Effector memory CD8-positive, alpha-beta T cell (primary cell): ENCODE measurements around the gene SUN3.
"Not testable (repeated sequence)": the region's sequence is repeated elsewhere in the genome, so short reads cannot be mapped to it uniquely, and the experiment has no call there.

Source experiments
- ATAC-seq: fragments of 150-1000 bp; cut with Tn5 transposase; replicated peaks from 2 replicates; pipeline ENCODE4 v1.10.0; 2021; ENCODE audit warnings: mild to moderate bottlenecking, moderate library complexity
- DNase-seq, 3 experiments: peaks; one replicate each; pipeline ENCODE4 v3.0.0; 2021
- H3K27ac Mint-ChIP-seq, 2 donors: one replicate each; pipeline ENCODE4 v1.8.0; 2022; ENCODE audit warnings: mild to moderate bottlenecking in 2 of 2, mixed read lengths in 2 of 2, moderate library complexity in 2 of 2
- H3K27me3 Mint-ChIP-seq, 2 donors: one replicate each; pipeline ENCODE4 v1.8.0; 2022; ENCODE audit warnings: mixed read lengths in 2 of 2
- H3K36me3 Mint-ChIP-seq: one replicate; pipeline ENCODE4 v1.8.0; 2022; ENCODE audit warnings: mild to moderate bottlenecking, moderate library complexity, mixed read lengths; ENCODE audit not compliant: insufficient read depth
- H3K4me1 Mint-ChIP-seq, 2 donors: one replicate each; pipeline ENCODE4 v1.8.0; 2022; ENCODE audit warnings: low read depth in 2 of 2, mixed read lengths in 2 of 2
- H3K4me3 Mint-ChIP-seq, 2 donors: one replicate each; pipeline ENCODE4 v1.8.0; 2022; ENCODE audit warnings: mild to moderate bottlenecking in 2 of 2, mixed read lengths in 2 of 2, moderate library complexity in 2 of 2
- H3K9me3 Mint-ChIP-seq, 2 donors: one replicate each; pipeline ENCODE4 v1.8.0; 2022; ENCODE audit warnings: mixed read lengths in 2 of 2

SUN3 gene

DNA sequence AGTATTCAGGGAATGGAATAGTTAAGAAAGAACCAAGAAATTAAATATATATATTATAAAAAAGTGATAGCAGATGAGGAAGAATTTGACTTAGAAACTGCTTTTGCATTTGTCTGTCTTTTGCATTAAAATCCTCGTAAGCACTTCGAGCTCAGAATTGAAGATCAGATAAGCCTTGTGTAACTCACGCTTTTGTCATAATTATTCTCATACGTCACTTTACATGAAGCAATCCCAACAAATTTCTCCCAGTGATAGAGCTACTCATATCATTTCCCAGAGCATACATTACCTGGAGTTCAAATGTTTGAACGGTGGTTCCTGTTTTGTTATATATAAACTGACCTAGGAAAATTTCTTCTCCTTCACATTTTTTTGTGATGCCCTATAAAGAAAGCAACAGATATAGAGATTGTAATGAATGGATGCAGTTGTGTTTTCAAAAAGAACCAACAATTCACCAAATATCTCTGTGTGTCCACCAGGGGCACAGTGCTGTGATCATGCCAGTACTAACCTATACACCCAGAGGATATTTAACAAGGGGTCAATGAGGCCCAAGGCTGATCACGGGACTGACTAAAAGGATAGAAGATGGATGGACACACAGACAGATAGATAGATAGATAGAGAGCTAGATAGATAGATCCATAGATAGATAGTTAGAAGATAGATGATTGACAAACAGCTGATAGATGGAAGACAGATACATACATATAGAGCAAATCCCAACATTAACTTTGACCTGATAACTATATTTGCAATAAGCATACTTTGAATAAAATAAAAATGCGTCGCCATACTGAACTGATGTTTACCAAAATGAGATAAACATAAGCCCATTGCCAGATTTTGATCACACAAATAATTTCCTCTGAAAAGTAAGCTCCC is 40.2 kb downstream of the SUN3 start:
- Mint-ChIP-seq H3K4me1 (peaks cover 14 to 15% of the 10 kb centered on the region in 2 donors), H3K27ac (no peak overlapping the region), H3K36me3 (peaks cover 4% of the 10 kb centered on the region), H3K27me3 (no peaks in the 10 kb centered on the region), H3K4me3 (no peak overlapping the region), H3K9me3 (no peaks in the 10 kb centered on the region)
- DNase-seq: no peak
- ATAC-seq: no peak

DNA sequence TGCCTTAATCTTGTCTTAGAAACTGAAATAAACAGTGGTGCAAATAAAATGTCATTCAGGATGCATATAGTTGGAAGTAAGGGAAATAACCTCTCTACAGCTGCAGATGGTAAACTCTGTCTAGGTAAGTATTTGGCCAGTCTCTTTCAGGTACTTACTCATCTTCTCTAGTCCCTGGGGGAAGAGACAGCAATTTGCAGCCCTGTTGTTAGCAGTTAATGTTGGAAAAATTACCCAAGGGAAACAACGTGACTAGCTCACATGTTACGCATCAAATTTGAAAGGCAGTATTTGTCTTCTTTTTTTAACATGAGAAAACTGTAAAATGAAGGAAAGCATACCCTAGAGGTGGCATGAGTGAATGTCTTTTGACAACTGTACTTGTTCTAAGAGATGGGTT is 46.3 kb downstream of the SUN3 start:
- Mint-ChIP-seq H3K4me1 (peaks cover 14 to 15% of the 10 kb centered on the region in 2 donors), H3K4me3 (no peak overlapping the region), H3K36me3 (peaks cover 12% of the 10 kb centered on the region), H3K9me3 (no peaks in the 10 kb centered on the region), H3K27me3 (no peaks in the 10 kb centered on the region), H3K27ac (no peak overlapping the region)
- ATAC-seq (no peak), DNase-seq (no peak)

DNA sequence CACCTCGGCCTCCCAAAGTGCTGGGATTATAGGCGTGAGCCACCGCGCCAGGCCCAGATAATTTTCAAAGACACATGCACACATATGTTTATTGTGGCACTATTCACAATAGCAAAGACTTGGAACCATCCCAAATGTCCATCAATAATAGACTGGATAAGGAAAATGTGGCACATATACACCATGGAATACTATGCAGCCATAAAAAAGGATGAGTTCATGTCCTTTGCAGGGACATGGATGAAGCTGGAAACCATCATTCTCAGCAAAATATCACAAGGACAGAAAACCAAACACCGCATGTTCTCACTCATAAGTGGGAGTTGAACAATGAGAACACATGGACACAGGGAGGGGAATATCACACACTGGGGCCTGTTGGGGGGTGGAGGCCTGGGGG is 48.3 kb downstream of the SUN3 start:
- H3K4me3 Mint-ChIP-seq, H3K9me3 Mint-ChIP-seq, H3K27me3 Mint-ChIP-seq, H3K27ac Mint-ChIP-seq, ATAC-seq, DNase-seq: not testable (repeated sequence)
- peaks cover 18 to 20% of the 10 kb centered on the region in 2 donors for H3K4me1 Mint-ChIP-seq
- peaks cover 31% of the 10 kb centered on the region for H3K36me3 Mint-ChIP-seq

DNA sequence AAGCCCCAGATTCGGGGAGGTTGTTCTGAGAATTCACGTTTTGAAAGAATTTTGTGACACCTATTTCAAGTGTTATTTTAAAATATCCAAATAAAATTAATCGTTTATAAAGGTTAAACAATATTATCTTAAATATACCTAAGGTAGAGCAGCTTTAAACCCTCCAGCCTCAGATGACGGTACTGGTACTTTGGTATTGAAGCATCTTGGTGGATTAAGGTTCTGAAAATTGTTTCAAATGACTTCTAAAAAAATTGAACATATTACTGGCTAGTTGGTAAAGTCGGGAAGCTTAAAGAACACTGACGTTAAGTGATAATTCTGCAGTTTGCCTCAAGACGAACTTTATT is 49.1 kb downstream of the SUN3 start:
- no peaks in the 10 kb centered on the region for H3K9me3 Mint-ChIP-seq
- peak overlapping the region; percentile 86 to 95 for H3K4me3 Mint-ChIP-seq
- peaks cover 40% of the 10 kb centered on the region for H3K36me3 Mint-ChIP-seq
- no peaks in the 10 kb centered on the region for H3K27me3 Mint-ChIP-seq
- DNase-seq (no peak), ATAC-seq (no peak)
- peak overlapping the region; percentile 98 to 99 for H3K27ac Mint-ChIP-seq
- H3K4me1 Mint-ChIP-seq: peaks cover 18 to 20% of the 10 kb centered on the region in 2 donors

DNA sequence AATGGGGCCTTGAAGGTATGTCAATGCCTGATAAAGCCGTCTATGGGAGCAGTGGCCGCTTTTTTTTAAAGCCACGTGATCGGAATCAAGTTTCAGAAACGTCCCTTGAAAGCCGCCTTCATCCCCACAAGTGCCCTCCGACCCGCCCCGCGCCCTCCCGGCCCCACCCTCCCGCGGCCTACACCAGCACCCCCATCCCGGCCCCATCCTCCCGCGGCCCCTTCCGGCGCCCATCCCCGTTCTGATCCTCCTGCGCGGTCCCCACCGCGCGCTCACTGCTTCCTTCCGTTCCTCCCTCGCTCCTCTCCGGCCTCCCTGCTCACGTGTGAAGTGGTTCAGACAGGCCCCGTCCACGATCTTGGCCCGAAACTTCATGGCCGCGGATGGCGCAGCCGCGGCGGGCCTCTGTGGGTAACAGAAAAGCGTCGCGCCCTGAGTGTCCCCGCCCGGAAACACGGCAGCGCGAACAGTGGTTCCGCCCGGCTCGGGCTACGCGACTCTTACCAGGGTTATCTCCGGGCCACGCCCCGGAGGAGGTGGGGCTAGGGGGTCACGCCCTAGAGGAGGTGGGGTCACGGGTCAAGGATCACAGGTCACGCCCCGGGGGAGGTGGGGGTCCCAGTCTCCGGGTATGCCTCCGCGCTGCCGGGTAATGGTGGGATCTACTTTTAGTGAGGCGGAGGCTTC is 49.6 kb downstream of the SUN3 start, which contains the start of gene HUS1:
TSS of gene HUS1 (minus strand) at position 471 of the 687 bp plus-strand sequence. CDS start at position 375, 96 bp downstream.
- no peaks in the 10 kb centered on the region for H3K9me3 Mint-ChIP-seq
- H3K4me3 Mint-ChIP-seq: peak within 1 kb of the TSS; percentile 86 to 95
- DNase-seq: peak; percentile 88 to 96 (median 89)
- peak; percentile 98 for ATAC-seq
- H3K36me3 Mint-ChIP-seq: peaks cover 45% of the 10 kb centered on the region
- peaks cover 20 to 22% of the 10 kb centered on the region in 2 donors for H3K4me1 Mint-ChIP-seq
- H3K27ac Mint-ChIP-seq: peak within 1 kb of the TSS; percentile 98 to 99
- H3K27me3 Mint-ChIP-seq: no peaks in the 10 kb centered on the region

DNA sequence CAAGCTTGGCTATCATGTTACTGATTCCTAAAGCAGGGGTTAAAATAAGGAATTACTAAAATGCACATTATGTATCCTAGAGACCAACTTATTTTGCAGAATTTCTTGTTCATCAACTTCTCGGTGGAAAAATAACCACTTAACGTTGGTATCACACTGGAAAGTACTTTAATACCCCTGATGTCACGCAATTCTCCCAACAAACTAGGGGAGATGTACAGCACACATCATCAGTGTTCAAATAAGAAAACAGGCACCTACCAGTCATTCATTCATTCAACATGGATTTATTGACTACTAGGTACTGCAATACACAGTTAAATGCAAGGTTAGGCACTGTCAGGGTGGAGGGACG is 50.1 kb downstream of the SUN3 start:
- H3K36me3 Mint-ChIP-seq: peaks cover 50% of the 10 kb centered on the region

DNA sequence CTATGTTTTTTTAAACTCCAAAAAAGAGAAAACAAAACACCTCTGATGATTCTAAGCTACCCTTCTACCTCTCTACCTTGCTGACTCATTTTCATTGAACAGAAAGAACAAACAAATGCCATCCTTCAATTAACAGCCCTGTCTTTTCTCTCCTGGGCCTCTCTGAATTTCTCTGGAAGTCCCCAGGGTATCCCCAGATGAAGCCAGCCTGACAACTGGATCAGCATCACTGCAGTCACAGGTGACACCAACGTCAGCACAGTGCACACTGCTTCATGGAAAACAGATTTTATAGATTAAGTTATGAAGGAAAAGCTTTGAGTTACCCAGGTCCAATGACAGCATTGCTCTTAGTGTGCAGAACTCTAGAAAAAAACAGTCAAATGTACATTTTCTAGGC is 55.2 kb downstream of the SUN3 start:
- ATAC-seq (no peak), DNase-seq (no peak)
- Mint-ChIP-seq H3K27me3 (no peaks in the 10 kb centered on the region), H3K4me3 (no peak overlapping the region), H3K36me3 (peaks cover 76% of the 10 kb centered on the region), H3K4me1 (peaks cover 32 to 42% of the 10 kb centered on the region in 2 donors), H3K9me3 (no peaks in the 10 kb centered on the region), H3K27ac (peak overlapping the region in 1 of 2 donors; percentile 44)

More for the DNA sequence above, 50.1 kb downstream of the SUN3 start:
- no peak for DNase-seq
- Mint-ChIP-seq H3K9me3 (no peaks in the 10 kb centered on the region), H3K4me1 (peaks cover 23 to 27% of the 10 kb centered on the region in 2 donors), H3K27ac (peak overlapping the region; percentile 98 to 99), H3K27me3 (no peaks in the 10 kb centered on the region), H3K4me3 (peak overlapping the region; percentile 86 to 95)
- ATAC-seq: no peak

DNA sequence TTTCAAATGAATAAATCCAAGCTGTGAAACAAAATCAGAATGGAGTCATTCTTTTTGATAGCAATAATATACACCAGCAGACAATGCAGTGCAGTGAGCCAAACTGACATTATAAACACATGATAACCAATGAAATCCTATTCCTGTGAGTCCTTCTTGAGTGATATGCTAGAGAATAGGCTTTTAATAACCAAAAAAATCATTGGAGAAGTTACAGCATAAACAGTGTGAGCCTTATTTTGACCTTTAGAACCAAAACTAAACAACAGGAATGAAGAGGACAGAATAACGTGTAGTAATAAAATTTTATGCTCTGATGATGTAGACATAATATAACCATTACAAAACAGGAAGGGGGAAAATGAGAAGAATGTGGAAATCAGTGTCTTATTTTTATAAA is 58.1 kb downstream of the SUN3 start:
- Mint-ChIP-seq H3K4me1 (peaks cover 28 to 39% of the 10 kb centered on the region in 2 donors), H3K27ac (no peak overlapping the region), H3K36me3 (peaks cover 73% of the 10 kb centered on the region), H3K4me3 (no peak overlapping the region), H3K9me3 (no peaks in the 10 kb centered on the region), H3K27me3 (no peaks in the 10 kb centered on the region)
- DNase-seq (no peak), ATAC-seq (no peak)

DNA sequence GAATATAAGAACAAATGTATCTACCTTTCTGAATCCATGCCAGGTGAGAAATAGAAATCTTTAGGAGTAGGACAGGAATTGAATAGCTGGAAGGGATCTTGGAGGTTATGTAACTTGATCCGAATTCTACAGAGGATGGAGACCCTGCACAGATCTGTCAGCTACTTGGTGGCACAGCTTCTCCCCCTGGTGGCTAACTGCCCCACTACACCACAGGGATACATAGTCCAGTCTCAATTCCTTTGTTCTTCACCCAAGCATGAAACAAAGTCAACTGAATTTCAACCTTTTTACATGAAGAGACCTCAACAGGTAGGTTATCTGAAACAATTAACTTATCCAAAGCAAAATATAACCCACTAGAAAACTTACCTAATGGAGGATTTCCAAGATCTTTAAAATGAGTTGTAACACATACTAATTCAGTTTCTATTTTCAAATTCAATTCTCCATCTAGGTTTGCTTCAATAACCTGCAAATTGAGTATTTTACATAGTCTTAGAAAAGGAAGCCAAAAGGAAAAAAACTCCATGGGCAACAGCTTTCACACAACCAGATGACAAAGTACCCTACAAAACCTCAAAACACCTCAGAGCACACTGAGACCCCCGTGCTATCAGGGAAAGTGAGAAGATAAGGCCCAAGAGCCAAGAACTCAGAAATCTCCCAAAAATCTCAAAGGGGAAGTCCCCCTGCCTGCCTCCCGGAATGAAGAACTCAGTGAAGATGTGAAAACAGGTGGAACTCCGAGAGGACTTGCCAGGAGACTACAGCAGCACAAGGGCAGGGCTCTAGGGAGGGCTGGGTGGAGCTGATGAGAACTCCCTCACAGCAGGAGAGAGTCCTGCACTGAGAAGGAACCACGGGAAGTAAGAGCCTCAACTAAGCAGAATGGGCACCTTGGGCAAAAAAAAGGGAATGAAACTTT is 59.8 kb downstream of the SUN3 start:
- ATAC-seq (peak; percentile 70), DNase-seq (peak; percentile 37 to 41 (median 38))
- peaks cover 73% of the 10 kb centered on the region for H3K36me3 Mint-ChIP-seq
- H3K27ac Mint-ChIP-seq: peak overlapping the region; percentile 7 to 39
- no peaks in the 10 kb centered on the region for H3K27me3 Mint-ChIP-seq
- H3K4me1 Mint-ChIP-seq: peaks cover 27 to 36% of the 10 kb centered on the region in 2 donors
- H3K9me3 Mint-ChIP-seq: no peaks in the 10 kb centered on the region
- no peak overlapping the region for H3K4me3 Mint-ChIP-seq

DNA sequence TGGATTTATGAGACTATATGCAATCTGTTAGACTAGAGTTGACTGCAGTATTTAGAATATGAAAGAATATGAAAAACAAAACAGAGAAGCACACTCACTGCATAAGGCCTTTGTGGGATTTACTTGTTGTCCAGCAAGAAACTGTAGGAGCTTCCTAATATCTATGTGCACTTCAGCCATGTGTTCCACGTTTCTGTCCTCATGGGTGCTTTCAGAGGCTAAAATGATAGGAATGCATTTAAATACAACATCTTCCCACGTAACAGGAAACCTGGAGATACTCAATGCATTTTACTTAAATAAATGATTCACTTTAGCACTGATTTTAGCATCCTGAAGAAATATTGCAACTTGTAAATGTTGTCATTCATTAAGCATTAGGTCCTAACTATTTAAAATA is 61.2 kb downstream of the SUN3 start:
- H3K36me3 Mint-ChIP-seq: peaks cover 78% of the 10 kb centered on the region
- peak overlapping the region in 1 of 2 donors; percentile 4 for H3K27ac Mint-ChIP-seq
- DNase-seq (no peak), ATAC-seq (no peak)
- no peaks in the 10 kb centered on the region for H3K27me3 Mint-ChIP-seq
- H3K4me3 Mint-ChIP-seq: no peak overlapping the region
- peaks cover 23 to 31% of the 10 kb centered on the region in 2 donors for H3K4me1 Mint-ChIP-seq
- H3K9me3 Mint-ChIP-seq: no peaks in the 10 kb centered on the region

DNA sequence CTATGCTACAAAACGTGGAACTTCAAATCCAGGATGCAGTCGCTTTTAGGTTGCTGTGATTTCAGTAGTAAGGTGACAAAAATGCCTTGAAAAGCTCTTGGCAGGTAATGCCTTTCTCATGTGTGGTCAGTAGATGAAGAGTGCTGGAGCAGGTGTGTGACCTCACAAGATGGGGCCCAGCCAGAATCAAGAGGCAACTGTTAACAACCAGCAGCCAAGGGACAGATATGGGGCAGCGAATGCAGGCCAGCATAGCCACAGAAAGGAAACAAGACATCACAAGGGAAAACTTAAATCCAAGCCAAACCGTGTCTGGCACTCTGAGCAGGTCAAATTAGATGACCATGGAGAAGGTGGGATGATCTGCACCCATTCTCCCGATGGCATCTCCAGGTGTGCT is 61.8 kb downstream of the SUN3 start:
- H3K9me3 Mint-ChIP-seq: no peaks in the 10 kb centered on the region
- H3K36me3 Mint-ChIP-seq: peaks cover 84% of the 10 kb centered on the region
- no peak overlapping the region for H3K4me3 Mint-ChIP-seq

DNA sequence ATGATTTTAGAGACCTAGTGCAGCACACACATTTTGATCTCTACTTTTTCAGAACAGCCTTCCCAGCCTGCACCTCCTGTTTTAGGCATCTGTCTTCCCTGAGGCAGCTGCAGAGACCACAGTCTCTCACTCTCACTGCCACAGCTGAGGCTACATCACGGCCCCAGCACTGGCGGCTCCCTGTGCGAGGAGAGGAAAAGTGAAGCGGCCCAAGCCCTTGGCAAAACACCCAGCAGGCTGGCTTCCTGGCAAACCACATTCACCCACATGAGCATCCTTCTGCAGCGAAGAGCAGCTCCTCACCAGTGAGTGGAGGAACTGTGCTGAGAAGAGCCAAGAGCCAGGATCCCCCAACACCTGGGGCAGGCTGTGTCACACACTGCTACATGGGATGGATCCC is 63.5 kb downstream of the SUN3 start:
- Mint-ChIP-seq H3K9me3 (no peaks in the 10 kb centered on the region), H3K4me3 (no peak overlapping the region), H3K27ac (peak overlapping the region in 1 of 2 donors; percentile 47), H3K27me3 (no peaks in the 10 kb centered on the region), H3K4me1 (peaks cover 18 to 24% of the 10 kb centered on the region in 2 donors), H3K36me3 (peaks cover 87% of the 10 kb centered on the region)
- no peak for DNase-seq
- no peak for ATAC-seq

More for the DNA sequence above, 61.8 kb downstream of the SUN3 start:
- Mint-ChIP-seq H3K27ac (peak overlapping the region in 1 of 2 donors; percentile 4), H3K4me1 (peaks cover 23 to 31% of the 10 kb centered on the region in 2 donors), H3K27me3 (no peaks in the 10 kb centered on the region)
- DNase-seq: no peak
- no peak for ATAC-seq

DNA sequence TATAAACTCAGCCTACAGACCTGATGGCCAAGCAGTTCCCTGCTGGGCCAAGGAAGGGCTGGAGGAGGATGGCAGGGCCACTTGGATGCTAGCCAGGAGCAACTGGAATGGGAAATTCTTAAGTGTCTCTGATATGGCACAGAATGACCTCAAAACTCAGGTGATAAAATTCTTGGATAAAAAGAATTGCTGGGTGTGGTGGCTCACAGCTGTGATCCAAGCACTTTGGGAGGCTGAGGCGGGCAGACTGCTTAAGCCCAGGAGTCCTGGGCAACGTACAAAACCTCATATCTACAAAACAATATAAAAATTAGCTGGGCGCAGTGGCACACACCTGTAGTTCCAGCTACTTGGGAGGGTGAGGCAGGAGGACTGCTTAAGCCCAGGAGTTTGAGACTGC is 66.6 kb downstream of the SUN3 start:
- ATAC-seq (no peak), DNase-seq (no peak)
- no peaks in the 10 kb centered on the region for H3K27me3 Mint-ChIP-seq
- H3K36me3 Mint-ChIP-seq: peaks cover 61% of the 10 kb centered on the region
- H3K9me3 Mint-ChIP-seq: no peaks in the 10 kb centered on the region
- H3K4me1 Mint-ChIP-seq: peaks cover 8 to 11% of the 10 kb centered on the region in 2 donors
- no peak overlapping the region for H3K4me3 Mint-ChIP-seq
- H3K27ac Mint-ChIP-seq: peak overlapping the region in 1 of 2 donors; percentile 58
